GM04503 (cell line): ENCODE results near the gene SLC35F3.

Source experiments
- DNase-seq: peaks from one replicate; pipeline ENCODE4 v3.0.0-alpha.2; 2012; ENCODE audit warnings: low read depth

SLC35F3 gene

GRCh38 chr1:234040446-234041317, 136.2 kb downstream of the SLC35F3 start:
- DNase-seq = no peak

DNA sequence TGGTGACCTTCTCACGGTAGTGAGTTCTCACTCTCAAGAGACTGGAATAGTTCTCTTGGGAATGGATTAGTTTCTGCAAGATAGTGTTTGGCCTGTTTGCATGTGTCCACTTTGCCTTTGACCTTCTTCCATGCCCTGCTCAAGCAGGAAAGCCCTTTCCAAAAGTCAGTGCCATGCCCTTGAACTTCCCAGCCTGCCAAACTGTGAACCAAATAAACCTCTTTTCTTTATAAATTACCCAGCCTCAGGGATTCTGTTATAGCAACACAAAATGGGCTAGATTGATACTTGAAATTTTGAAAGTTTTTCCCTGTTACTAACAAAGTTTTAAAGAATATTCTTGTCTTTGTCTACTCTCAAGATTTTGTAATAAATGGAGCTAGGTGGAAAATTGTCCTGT, 139.6 kb downstream of the SLC35F3 start:
- no peak for DNase-seq

- no peak for DNase-seq
These were observed 142.6 kb downstream of the SLC35F3 start for GRCh38 chr1:234047123-234047522.

DNA sequence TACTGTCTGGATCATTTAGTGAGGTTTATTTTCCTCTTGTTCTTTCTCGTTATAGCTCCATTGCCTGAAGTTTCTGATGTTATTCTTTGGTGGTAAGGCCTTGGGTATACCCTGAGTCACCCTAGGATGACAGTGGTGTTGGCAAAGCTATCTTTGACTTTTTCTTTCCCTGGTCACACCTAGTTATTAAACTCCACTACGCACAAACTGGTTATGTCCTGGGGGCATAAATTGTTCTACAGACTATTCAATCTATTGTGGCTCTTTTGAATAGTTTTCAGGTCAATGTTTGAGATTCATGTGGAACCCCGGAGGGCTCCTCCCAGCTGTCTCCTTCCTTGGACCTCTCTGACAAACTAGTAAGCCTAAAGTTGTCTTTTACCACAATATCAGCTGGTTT, 157.7 kb downstream of the SLC35F3 start:
- no peak for DNase-seq

GRCh38 chr1:234065794-234066447, 161.4 kb downstream of the SLC35F3 start:
- peak; percentile 6 for DNase-seq

DNA sequence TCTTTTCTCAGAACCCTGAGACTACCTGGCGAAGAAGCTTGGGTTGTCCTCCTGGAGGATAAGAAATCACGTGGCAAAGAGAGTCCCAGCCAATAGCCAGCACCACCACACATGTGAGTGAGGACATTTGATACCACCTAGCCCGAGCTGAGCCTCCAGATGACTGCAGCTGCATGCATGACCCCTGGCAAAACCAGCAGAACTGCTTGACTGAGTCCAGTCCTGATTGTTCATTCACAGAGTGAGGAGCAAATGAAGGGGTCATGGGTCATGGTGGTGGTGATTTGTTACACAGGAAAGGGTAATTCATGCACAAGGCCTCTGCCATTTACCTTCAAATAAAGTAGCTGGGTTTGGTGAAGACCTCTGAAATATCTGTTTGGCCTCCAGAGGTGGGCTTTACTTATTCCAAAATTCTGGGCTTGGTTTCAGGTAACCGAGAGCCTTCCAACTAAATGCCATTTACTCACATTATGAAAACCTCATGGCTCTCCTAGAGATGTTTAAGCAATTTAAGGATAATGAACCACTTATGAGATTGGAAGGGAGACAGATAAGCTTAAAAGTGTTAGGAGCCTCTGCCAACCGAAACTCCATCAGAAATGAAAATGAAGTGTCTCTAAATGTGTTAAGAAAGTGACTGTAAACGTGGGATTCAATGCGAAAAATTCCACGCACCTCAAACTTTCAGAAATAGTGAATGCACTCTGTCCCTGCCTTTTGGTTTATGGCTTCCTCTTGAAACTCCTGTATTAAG, 163.3 kb downstream of the SLC35F3 start:
- DNase-seq = no peak

GRCh38 chr1:234069760-234070159, 165.3 kb downstream of the SLC35F3 start:
- DNase-seq = no peak

DNA sequence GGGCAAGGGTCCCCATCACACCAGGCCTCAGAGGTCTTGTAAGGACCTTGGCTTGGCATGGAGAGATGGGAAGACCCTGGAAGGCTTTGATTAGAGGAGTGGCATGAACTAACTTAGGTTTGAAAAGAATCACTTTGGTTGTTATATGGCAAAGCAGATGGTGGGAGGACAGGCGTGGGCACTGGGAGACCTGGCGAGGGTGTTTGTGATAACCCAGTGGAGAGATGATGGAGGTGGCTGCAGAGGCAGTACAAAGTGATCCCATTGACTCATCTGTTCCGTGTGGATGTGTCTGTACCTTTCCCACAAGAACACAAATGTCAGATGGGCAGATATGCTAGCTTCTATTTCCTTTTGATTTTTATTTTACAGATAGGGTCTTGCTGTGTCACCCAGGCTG, 168.3 kb downstream of the SLC35F3 start:
- DNase-seq = no peak

GRCh38 chr1:234078143-234078542, 173.7 kb downstream of the SLC35F3 start:
- DNase-seq = no peak

- DNase-seq = no peak
These were observed 175.4 kb downstream of the SLC35F3 start for GRCh38 chr1:234079896-234080295.

DNA sequence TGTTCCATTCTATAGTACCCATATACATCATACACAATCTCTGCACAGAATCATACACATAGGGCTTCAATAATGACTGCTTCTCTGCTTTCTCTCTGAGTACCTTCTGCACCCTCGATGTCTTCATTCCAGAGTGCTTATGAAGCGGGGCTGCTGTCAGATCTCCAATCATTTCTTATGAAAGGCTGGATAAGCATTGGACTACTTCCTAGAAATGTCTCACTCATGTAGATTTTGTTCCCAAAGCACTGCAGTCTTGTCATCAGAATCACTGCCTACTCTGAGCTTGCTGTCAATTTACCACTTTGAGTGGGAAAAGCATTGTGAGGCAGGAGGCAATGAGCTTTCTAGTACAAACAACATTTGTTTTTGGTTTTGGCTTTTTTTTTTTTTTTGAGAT, 179.0 kb downstream of the SLC35F3 start:
- DNase-seq = no peak

DNA sequence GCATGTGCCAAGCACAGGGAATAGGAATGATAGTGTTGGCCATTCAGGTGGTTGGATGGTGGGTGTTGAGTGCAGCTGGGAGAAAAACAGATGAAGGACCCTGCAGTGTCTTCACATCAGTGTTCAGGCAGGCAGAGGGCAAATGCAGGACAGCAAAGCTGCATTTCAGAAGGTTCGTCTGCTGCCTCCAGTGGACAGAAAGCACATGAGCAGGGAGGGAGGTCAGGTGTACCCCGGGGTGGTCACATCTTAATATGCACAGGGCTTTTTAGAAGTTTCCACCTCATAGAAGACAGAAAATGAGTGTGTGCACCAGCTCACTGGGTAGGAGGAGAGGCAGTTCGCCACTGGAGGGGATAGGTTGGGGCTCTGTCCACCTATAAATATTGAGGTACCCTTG, 184.9 kb downstream of the SLC35F3 start:
- DNase-seq = no peak

DNA sequence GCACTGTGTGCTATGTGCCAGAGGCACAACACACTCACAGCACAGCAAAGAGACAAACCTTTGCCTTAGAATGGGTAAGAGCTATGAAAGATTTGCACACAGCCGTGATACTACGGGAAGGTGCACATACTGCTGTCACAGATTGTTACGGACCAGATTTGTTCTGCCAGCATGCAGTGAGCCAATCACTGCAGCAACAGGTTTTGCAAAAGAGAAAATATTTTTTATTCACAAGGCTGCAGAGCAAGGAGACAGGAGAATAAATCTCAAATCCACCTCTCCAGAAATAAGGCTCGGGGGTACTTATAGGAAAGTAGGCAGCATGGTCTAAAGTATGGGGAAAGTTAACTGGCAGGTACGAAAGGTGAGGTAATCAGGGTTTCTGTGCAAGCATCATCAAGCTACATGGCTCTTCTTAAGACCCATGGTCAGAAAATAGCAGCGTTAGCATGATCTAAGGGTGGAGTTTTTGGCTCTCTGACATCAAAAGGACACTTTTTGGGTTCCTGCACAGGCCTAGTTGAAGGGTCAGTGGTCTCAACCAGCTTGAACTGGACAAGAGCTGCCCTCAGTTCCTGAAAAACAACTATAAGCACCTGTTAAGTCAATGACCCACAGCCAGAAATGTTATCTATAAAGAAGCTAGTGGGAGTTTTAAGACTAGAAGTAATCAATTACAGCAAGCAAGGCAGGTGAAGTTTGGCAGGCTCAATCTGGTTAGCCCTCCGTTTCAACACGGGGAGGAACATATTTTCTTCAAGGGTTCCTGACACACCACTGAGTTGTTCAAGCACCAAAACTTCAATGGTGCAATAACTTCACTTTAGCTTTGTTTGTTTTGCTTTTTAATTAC, 186.0 kb downstream of the SLC35F3 start:
- DNase-seq = no peak

- no peak for DNase-seq
These were observed 186.6 kb downstream of the SLC35F3 start for GRCh38 chr1:234091065-234091401.

DNA sequence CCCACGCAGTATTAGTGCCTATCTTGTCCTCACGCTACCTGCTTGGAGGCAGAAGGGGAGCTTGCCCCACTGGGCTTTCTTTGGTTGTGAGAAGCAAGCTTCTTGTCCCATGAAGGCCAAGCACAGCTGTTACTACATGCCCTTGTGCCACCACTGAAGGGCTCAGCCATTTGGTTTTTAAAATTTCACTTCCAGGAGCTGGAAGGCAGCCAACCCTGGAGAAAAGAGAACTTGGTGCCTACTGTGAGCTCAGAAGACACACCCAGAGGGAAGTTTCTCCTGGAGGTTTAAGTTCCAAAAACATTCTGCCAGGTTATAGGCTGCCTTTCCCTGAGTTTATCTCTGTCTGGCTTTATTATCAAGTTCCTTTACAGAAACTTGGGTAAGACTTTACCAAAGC, 187.4 kb downstream of the SLC35F3 start:
- DNase-seq = no peak

GRCh38 chr1:234093107-234093506, 188.6 kb downstream of the SLC35F3 start:
- DNase-seq = no peak

DNA sequence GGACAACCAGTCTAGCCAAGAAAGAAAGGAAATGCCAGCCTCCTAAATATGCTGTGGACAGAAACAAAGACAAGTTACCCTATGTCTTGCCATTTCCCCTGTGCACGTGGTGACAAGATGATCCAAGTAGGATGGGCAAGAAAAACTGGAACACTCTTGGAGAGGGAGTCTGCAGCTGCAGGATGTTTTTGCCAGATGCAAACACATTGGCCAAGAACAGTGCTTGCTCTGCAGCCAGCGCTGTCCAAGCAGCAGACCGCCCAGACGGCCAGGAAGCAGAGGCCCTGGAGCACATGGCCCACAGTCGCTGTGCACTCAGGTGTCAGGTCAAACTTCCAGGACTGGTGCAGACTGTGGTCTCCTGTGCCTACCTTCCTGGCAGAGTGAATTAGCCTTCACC, 189.3 kb downstream of the SLC35F3 start:
- DNase-seq = no peak

DNA sequence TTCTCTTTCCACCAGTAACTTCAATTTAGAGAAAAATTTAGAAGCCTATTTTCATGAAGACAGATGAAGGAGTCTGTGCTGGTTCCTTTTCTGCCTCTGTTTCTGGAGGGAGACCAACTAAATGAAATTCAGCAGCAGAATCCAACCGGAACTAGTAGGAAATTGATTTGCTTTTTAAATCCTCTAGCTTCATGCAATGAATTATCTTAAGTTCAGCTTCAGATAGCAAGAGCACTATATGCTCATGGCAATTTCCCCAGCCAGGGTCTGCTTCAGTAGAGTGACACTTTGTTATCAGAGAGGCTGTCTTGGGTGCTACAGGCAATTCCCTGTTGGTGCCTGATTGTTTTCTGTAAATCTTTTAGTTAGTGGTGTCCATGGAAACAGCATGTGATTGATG, 189.7 kb downstream of the SLC35F3 start:
- DNase-seq = no peak

DNA sequence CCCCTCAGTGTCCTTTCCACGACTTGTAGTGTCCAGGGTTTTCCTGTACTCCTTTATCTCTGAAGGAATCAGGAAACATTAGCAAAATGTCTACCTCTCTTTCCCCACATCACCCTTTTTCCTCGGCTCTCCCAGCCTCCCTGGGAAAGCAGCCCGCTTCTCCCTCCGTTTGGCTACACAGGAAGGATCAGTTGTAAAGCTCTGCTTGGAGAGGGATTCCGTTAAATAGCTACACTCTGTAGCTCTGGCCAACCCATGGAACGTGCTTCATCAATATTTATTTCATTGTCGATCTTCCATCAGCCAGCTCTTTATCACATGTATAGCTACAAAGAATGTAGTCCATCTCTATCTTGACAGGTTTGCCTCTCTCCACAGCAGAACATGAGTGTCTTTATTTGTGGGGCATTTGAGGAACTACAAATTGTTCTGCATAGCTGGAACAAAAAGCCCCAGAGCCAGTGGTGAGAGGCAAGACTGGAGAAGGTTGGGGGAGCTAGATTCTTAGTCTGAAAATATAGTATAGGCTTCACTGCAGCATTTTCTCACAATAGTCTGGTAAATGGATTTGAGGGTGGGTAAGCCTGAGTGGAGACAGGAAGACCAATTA, 191.8 kb downstream of the SLC35F3 start:
- DNase-seq = no peak

GRCh38 chr1:234102583-234102982, 198.1 kb downstream of the SLC35F3 start:
- DNase-seq = no peak

DNA sequence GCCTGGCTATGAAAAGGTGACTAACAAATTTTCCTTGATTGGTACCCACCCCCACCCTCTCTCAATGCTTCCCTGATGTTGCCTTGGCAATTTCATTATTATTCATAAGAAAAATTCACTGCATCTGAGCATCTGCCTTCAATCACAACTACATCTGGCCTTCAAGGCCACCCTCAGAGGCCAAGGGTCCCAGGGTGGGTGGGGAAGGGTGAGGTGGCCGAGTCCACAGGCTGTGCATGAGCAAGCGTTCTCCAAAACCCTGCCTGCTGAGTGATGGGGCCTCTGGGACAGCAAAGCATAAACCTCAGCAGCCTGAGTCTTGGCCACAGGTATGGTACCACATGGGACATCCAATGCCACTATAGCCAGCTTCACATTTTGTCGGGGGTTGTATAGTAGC, 198.7 kb downstream of the SLC35F3 start:
- DNase-seq = no peak

DNA sequence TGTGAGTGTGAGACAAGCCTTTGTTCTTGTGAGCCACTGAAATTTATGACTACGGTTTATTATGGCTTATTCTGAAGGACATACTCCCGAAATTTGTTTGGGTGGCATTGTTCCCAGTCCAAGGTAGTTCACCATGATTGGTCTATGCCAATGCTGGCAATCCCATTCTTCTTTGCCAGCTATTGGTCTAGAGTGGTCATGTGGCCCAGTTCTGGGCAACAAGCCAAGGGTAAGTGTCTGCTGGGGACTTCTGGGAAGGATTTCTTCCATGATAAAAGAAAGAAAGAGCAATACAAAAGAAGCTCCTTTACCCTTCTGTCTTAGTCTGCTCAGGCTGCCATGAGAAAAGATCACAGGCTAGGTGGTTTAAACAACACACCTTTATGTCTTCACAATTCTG, 201.6 kb downstream of the SLC35F3 start:
- DNase-seq = no peak
